Fibroblast of lung (primary cell): ENCODE data around the gene PCGF2.

ENCODE experiments used
- EZH2 ChIP-seq: IDR thresholded peaks from 2 replicates; pipeline ENCODE4 v1.5.1; 2012; ENCODE audit warnings: low read length, control low read depth, mild to moderate bottlenecking; ENCODE audit errors: missing control alignments
- TF ChIP-seq, protein P1 (sequence below), 2 donors: IDR thresholded peaks in 1 of 2; conservative IDR thresholded peaks in 1 of 2; 1 replicate in 1 of 2; 2 replicates in 1 of 2; pipeline ENCODE4 v1.5.1; 2011 to 2012; ENCODE audit warnings: low read length in 2 of 2, control low read depth in 1 of 2, inconsistent platforms in 1 of 2, low read depth in 1 of 2, mild to moderate bottlenecking in 1 of 2

DNA sequence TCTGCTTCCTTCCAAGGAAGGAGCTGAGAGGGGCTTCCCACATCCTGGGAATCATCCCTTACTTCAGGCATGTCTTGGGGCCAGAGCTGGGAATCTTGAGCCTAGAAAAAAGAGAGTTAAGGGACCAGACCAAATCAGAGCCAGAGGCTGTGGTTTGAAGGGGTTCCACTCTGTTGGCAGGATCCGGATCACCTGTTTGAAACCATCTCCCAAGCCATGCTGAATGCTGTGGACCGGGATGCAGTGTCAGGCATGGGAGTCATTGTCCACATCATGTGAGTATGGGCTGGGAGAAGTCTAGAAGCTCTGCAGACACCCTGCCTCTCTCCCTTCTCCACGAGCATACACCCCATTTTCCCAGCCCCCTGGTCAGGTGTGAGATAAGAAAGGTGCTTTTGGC is 14.1 kb upstream of the PCGF2 start:
- TF ChIP-seq, protein P1, sequence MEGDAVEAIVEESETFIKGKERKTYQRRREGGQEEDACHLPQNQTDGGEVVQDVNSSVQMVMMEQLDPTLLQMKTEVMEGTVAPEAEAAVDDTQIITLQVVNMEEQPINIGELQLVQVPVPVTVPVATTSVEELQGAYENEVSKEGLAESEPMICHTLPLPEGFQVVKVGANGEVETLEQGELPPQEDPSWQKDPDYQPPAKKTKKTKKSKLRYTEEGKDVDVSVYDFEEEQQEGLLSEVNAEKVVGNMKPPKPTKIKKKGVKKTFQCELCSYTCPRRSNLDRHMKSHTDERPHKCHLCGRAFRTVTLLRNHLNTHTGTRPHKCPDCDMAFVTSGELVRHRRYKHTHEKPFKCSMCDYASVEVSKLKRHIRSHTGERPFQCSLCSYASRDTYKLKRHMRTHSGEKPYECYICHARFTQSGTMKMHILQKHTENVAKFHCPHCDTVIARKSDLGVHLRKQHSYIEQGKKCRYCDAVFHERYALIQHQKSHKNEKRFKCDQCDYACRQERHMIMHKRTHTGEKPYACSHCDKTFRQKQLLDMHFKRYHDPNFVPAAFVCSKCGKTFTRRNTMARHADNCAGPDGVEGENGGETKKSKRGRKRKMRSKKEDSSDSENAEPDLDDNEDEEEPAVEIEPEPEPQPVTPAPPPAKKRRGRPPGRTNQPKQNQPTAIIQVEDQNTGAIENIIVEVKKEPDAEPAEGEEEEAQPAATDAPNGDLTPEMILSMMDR (conservative IDR thresholded peaks at IDR 0.05 in 1 of 2, IDR thresholded peaks at IDR 0.05 in 1 of 2; ENCODE audit: low read depth in 1 of 2, low read length in 2 of 2), result no peak
- TF ChIP-seq EZH2, result no peak
